H9 (cell line): ENCODE results near the gene VTN. TPM values are rescaled to one million over a fixed set of nuclear protein-coding genes. Genes with fewer than 3 reads are reported as not detected.

Experiments
- DNase-seq: peaks from one replicate; pipeline ENCODE4 v3.0.0-alpha.2; 2017
- H2AFZ ChIP-seq: one replicate; pipeline ENCODE4 v1.6.1; 2013; ENCODE audit warnings: mild to moderate bottlenecking, low read length, control low read depth, moderate library complexity
- H2AK5ac ChIP-seq: 2 replicates; pipeline ENCODE4 v1.6.1; 2013; ENCODE audit warnings: low read length, control low read depth, mixed read lengths; ENCODE audit not compliant: insufficient read length
- H2BK120ac ChIP-seq: one replicate; pipeline ENCODE4 v1.6.1; 2013; ENCODE audit warnings: low read depth, mild to moderate bottlenecking, low read length, control low read depth, inconsistent platforms; ENCODE audit not compliant: poor library complexity, severe bottlenecking
- H2BK12ac ChIP-seq: 2 replicates; pipeline ENCODE4 v1.6.1; 2013; ENCODE audit warnings: low read length, control low read depth, mixed read lengths, low read depth; ENCODE audit not compliant: insufficient read length
- H2BK15ac ChIP-seq: 2 replicates; pipeline ENCODE4 v1.6.1; 2013; ENCODE audit warnings: low read depth, low read length, control low read depth
- H2BK20ac ChIP-seq: one replicate; pipeline ENCODE4 v1.6.1; 2013; ENCODE audit warnings: low read depth, mild to moderate bottlenecking, low read length, control low read depth, inconsistent platforms; ENCODE audit not compliant: poor library complexity, severe bottlenecking
- H2BK5ac ChIP-seq: 2 replicates; pipeline ENCODE4 v1.6.1; 2013; ENCODE audit warnings: low read length, control low read depth, mixed read lengths; ENCODE audit not compliant: insufficient read length
- H3K14ac ChIP-seq: 2 replicates; pipeline ENCODE4 v1.6.1; 2013; ENCODE audit warnings: low read length, control low read depth; ENCODE audit not compliant: insufficient read depth
- H3K18ac ChIP-seq: 2 replicates; pipeline ENCODE4 v1.6.1; 2013; ENCODE audit warnings: low read depth, mild to moderate bottlenecking, mixed read lengths, low read length, control low read depth; ENCODE audit not compliant: insufficient read length
- H3K23ac ChIP-seq: 2 replicates; pipeline ENCODE4 v1.6.1; 2013; ENCODE audit warnings: low read length, control low read depth, mixed read lengths, low read depth; ENCODE audit not compliant: insufficient read length
- H3K23me2 ChIP-seq: 2 replicates; pipeline ENCODE4 v1.6.1; 2013; ENCODE audit warnings: low read depth, mild to moderate bottlenecking, mixed read lengths, low read length, control low read depth; ENCODE audit not compliant: insufficient read length, poor library complexity, severe bottlenecking
- H3K27ac ChIP-seq: 2 replicates; pipeline ENCODE4 v1.5.1; 2013; ENCODE audit warnings: low read length, control low read depth, mixed read lengths, low read depth; ENCODE audit not compliant: insufficient read length
- H3K27me3 ChIP-seq: 2 replicates; pipeline ENCODE4 v1.6.1; 2013; ENCODE audit warnings: low read length, control low read depth, inconsistent platforms; ENCODE audit not compliant: insufficient read depth
- H3K4ac ChIP-seq: 2 replicates; pipeline ENCODE4 v1.6.1; 2013; ENCODE audit warnings: low read depth, mild to moderate bottlenecking, control low read depth, inconsistent platforms, low read length, moderate library complexity
- H3K4me1 ChIP-seq: 2 replicates; pipeline ENCODE4 v1.6.1; 2013; ENCODE audit warnings: low read length, control low read depth, inconsistent platforms; ENCODE audit not compliant: insufficient read depth
- H3K4me2 ChIP-seq: 2 replicates; pipeline ENCODE4 v1.6.1; 2013; ENCODE audit warnings: low read length, control low read depth, mixed read lengths; ENCODE audit not compliant: insufficient read length, insufficient read depth
- H3K56ac ChIP-seq: 2 replicates; pipeline ENCODE4 v1.6.1; 2013; ENCODE audit warnings: low read depth, mild to moderate bottlenecking, mixed read lengths, low read length, control low read depth; ENCODE audit not compliant: insufficient read length
- H3K79me1 ChIP-seq: 2 replicates; pipeline ENCODE4 v1.6.1; 2013; ENCODE audit warnings: low read depth, mild to moderate bottlenecking, moderate library complexity, low read length, control low read depth, inconsistent platforms; ENCODE audit not compliant: insufficient read depth, poor library complexity, severe bottlenecking
- H3K79me2 ChIP-seq: 2 replicates; pipeline ENCODE4 v1.6.1; 2013; ENCODE audit warnings: low read length, control low read depth, inconsistent platforms; ENCODE audit not compliant: insufficient read depth
- H3K9ac ChIP-seq: 2 replicates; pipeline ENCODE4 v1.6.1; 2013; ENCODE audit warnings: low read length, control low read depth, mixed read lengths; ENCODE audit not compliant: insufficient read length; ENCODE audit errors: extremely low read depth
- H3K9me3 ChIP-seq: one replicate; pipeline ENCODE4 v1.6.1; 2013; ENCODE audit warnings: low read depth, low read length, inconsistent platforms; ENCODE audit not compliant: control insufficient read depth
- H3T11ph ChIP-seq: one replicate; pipeline ENCODE4 v1.6.1; 2013; ENCODE audit warnings: mild to moderate bottlenecking, low read length, control low read depth, inconsistent platforms
- H4K20me1 ChIP-seq: one replicate; pipeline ENCODE4 v1.6.1; 2013; ENCODE audit not compliant: control insufficient read depth, insufficient read length, insufficient read depth
- H4K5ac ChIP-seq: 2 replicates; pipeline ENCODE4 v1.6.1; 2013; ENCODE audit warnings: low read depth, mild to moderate bottlenecking, mixed read lengths, low read length, control low read depth; ENCODE audit not compliant: insufficient read length
- H4K8ac ChIP-seq: replicated peaks from 2 replicates; pipeline ENCODE4 v1.6.1; 2013; ENCODE audit warnings: low read length, control low read depth, mixed read lengths, low read depth; ENCODE audit not compliant: insufficient read length
- H4K91ac ChIP-seq: 2 replicates; pipeline ENCODE4 v1.6.1; 2013; ENCODE audit warnings: low read depth, mild to moderate bottlenecking, moderate library complexity, mixed read lengths, low read length, control low read depth; ENCODE audit not compliant: insufficient read length
- H3K27ac Mint-ChIP-seq, 3 experiments: 2 replicates in 2 of 3; 3 replicates in 1 of 3; pipeline ENCODE4 v1.8.0; 2020 to 2021; ENCODE audit warnings: mixed read lengths in 3 of 3, mild to moderate bottlenecking in 1 of 3, moderate library complexity in 1 of 3
- H3K27me3 Mint-ChIP-seq: 2 replicates; pipeline ENCODE4 v1.8.0; 2021; ENCODE audit warnings: low read depth, mild to moderate bottlenecking, moderate library complexity, mixed read lengths
- H3K36me3 Mint-ChIP-seq, 3 experiments: 2 replicates in 2 of 3; 3 replicates in 1 of 3; pipeline ENCODE4 v1.8.0; 2020 to 2021; ENCODE audit warnings: low read depth in 3 of 3, mixed read lengths in 3 of 3; ENCODE audit not compliant: insufficient read depth in 1 of 3
- H3K4me1 Mint-ChIP-seq, 2 experiments: 2 replicates each; pipeline ENCODE4 v1.8.0; 2020; ENCODE audit warnings: mixed read lengths in 2 of 2
- H3K4me3 Mint-ChIP-seq, 2 experiments: 2 replicates in 1 of 2; 3 replicates in 1 of 2; pipeline ENCODE4 v1.8.0; 2020 to 2021; ENCODE audit warnings: mild to moderate bottlenecking in 2 of 2, mixed read lengths in 2 of 2, moderate library complexity in 1 of 2
- H3K9me3 Mint-ChIP-seq, 2 experiments: 2 replicates in 1 of 2; 3 replicates in 1 of 2; pipeline ENCODE4 v1.8.0; 2020; ENCODE audit warnings: mild to moderate bottlenecking in 2 of 2, mixed read lengths in 2 of 2, moderate library complexity in 1 of 2
- CTCF ChIP-seq: fragments of 200-600 bp; sonication (generic); conservative IDR thresholded peaks from 3 replicates; pipeline ENCODE4 v1.8.0; 2021; ENCODE audit warnings: antibody characterized with exemption, mild to moderate bottlenecking
- WGBS: extraction: QIAGEN DNeasy Blood & Tissue Kit; methylation state at CpG from one replicate; pipeline ENCODE4 v1.1.7; 2013; ENCODE audit warnings: missing lambda C conversion rate, low lambda C conversion rate, mixed read lengths; ENCODE audit not compliant: insufficient read length; ENCODE audit errors: extremely low coverage; 5-methylcytosine and 5-hydroxymethylcytosine counted together
- total RNA-seq: library from RNA; stranded (reverse); gene quantifications from 2 replicates; pipeline ENCODE4 v1.2.1, GENCODE V29; 2021

VTN gene
- total RNA-seq, 1 experiment from 2014 or later, result not detected

DNA sequence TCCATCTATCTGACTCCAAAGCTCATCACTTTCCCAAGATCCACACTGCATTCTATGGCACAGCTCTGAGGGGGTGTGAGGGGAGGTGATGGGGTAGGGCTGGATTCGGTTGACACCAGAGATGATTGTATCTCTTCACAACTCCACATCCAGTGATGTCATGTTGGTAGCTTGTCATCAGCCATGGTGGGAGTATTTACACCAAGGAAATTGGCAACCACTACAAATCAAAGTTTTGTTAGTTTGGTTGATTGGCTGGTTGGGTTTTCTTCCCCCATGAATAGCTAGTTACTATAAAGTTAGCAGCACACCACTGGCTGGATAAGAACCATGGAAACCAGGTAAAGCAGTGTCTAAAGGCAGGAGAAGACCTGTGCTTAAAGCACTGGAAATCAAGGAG is 20.9 kb upstream of the VTN start:
- no peaks in the 10 kb centered on the region for H3K9me3 ChIP-seq
- DNase-seq, result no peak
- no peak overlapping the region for H3K14ac ChIP-seq
- H3K9ac ChIP-seq, result no peak overlapping the region
- H3K27me3 ChIP-seq, result no peaks in the 10 kb centered on the region
- no peak overlapping the region for H3K27ac Mint-ChIP-seq
- no peak overlapping the region for H2BK20ac ChIP-seq
- no peaks in the 10 kb centered on the region for H3K4me1 ChIP-seq
- no peaks in the 10 kb centered on the region for H3K23me2 ChIP-seq
- no peak overlapping the region for H2BK120ac ChIP-seq
- no CpG with 5 or more reads among the region's 1 CpG for WGBS
- no peaks in the 10 kb centered on the region for H3K79me2 ChIP-seq
- no peak overlapping the region for H3K18ac ChIP-seq
- H4K20me1 ChIP-seq, result no peaks in the 10 kb centered on the region
- no peak overlapping the region for H3K23ac ChIP-seq
- no peak overlapping the region for H2BK5ac ChIP-seq
- H2AFZ ChIP-seq, result no peak overlapping the region
- no peak overlapping the region for H3K4me3 Mint-ChIP-seq
- no peak overlapping the region for H2BK15ac ChIP-seq
- H3K4me1 Mint-ChIP-seq, result peaks cover 0 to 9% of the 10 kb centered on the region in 2 experiments; a peak in 1 of 4 replicates
- H2AK5ac ChIP-seq, result no peak overlapping the region
- H3K36me3 Mint-ChIP-seq, result peaks cover 0 to 3% (median 0%) of the 10 kb centered on the region in 3 experiments; a peak in 2 of 7 replicates
- H3K4me2 ChIP-seq, result no peak overlapping the region
- H4K5ac ChIP-seq, result no peak overlapping the region
- no peak overlapping the region for H4K91ac ChIP-seq
- no peaks in the 10 kb centered on the region for H3K9me3 Mint-ChIP-seq
- no peak overlapping the region for H3T11ph ChIP-seq
- H2BK12ac ChIP-seq, result no peak overlapping the region
- no peaks in the 10 kb centered on the region for H3K79me1 ChIP-seq
- no peak overlapping the region for H3K27ac ChIP-seq
- H3K4ac ChIP-seq, result no peak overlapping the region
- TF ChIP-seq CTCF, result no peak
- H3K56ac ChIP-seq, result no peak overlapping the region
- peaks cover 25% of the 10 kb centered on the region for H3K27me3 Mint-ChIP-seq
- no peak overlapping the region for H4K8ac ChIP-seq
